Upper lobe of left lung (tissue), 4 donors: ENCODE data around the gene FAAH.

Experiments used
- POLR2AphosphoS5 ChIP-seq, 2 donors: sonication (generic); formaldehyde crosslinking; IDR thresholded peaks; one replicate each; pipeline ENCODE4 v1.5.1; 2017; ENCODE audit warnings: antibody characterized with exemption in 2 of 2
- TF ChIP-seq, protein P1 (sequence below), 6 experiments: fragments of 450-650 bp in 4 of 6; fragments of 200-600 bp in 2 of 6; sonication (generic) in 2 of 6; IDR thresholded peaks; one replicate each; pipeline ENCODE4 v1.5.1; 2016 to 2019; ENCODE audit warnings: antibody characterized with exemption in 6 of 6

GRCh38 chr1:46449223-46450159, 55.4 kb downstream of the FAAH start:
- no peak for TF ChIP-seq POLR2AphosphoS5 (IDR thresholded peaks at IDR 0.05)
- TF ChIP-seq, protein P1, sequence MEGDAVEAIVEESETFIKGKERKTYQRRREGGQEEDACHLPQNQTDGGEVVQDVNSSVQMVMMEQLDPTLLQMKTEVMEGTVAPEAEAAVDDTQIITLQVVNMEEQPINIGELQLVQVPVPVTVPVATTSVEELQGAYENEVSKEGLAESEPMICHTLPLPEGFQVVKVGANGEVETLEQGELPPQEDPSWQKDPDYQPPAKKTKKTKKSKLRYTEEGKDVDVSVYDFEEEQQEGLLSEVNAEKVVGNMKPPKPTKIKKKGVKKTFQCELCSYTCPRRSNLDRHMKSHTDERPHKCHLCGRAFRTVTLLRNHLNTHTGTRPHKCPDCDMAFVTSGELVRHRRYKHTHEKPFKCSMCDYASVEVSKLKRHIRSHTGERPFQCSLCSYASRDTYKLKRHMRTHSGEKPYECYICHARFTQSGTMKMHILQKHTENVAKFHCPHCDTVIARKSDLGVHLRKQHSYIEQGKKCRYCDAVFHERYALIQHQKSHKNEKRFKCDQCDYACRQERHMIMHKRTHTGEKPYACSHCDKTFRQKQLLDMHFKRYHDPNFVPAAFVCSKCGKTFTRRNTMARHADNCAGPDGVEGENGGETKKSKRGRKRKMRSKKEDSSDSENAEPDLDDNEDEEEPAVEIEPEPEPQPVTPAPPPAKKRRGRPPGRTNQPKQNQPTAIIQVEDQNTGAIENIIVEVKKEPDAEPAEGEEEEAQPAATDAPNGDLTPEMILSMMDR (IDR thresholded peaks at IDR 0.05) = no peak
